ENCODE measurements around the gene CHRNE.

CHRNE gene

DNA sequence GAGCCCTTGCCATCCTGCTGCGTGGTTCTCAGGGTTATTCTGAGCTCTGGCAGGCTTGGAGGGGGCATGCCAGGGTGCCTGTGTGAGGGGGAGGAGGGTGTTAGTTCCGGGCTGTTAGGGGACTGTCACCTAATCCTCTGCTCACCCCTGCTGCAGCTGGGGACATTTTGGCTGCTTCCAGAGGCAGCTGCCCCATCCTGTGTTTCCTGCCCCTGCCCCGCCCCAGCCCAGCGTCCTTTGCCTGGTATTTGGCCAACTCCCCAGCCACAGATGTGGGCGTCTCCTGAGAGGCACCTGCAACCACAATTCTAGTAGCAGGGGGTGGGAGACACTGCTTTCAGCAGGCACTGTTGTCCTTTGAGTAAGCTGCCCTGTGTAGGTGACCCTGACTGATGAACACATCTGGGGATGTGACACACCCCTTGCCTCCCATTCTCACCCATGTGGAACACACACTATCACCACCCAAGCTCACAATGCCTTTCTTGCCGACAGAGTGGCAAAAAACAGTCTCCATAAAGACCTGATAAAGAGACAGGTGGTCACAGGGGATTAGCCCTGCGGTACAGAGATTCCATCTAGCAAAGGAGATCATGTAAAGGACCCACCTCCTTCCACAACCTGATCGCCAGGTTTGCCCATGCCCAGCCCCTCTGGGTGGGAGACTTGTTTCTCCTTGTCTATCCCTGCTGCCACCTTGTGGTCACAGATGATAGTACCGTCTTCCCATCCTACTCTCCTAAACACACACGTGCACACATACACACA, at the start of gene CHRNE:
Gene CHRNE (minus strand): TSS at position 48 of the 768 bp plus-strand sequence. CDS start 35 bp downstream, at position 13.
- DNase-seq, result peak; percentile 52

DNA sequence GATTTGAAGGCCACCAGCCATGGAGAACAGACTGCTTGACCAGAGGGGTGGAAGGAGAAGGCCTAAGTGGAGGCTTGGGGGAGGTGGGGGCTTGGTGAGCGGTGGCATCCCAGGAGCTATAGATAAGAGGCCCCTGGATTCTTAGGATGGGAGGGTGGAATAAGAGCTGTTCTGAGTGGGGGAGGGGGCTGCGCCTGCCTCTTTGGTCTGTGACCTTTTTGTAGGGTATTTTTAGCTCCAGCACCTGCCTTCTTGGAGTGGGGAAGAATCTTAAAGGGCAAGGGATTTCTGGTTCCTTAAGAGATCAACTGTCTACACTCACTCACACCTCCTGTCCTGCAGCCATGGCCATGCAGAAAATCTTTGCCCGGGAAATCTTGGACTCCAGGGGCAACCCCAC, 48.6 kb upstream of the CHRNE start:
- DNase-seq, result no peak

DNA sequence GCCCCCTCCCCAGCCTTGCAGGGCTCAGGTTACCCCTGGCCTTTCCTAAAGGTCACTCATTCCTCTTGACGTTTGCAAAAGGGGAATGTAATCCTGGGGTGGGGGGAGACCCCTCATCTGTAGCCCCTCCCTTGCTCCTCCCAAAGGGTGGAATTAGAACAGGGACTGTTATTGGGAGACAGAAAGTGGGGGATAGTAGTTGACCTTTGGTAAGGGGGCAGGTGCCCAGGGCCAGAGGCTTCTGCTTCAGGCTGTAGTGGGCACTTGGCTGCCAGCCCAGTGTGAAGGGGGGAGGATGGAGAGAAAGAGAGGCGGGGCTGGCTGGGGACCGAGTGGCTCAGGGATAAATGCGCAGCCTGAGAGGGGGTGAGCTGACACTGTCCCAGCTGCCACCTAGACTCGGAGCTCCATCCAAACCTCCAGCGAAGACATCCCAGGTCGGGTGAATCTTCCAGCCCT, 47.9 kb upstream of the CHRNE start, which contains the start of gene ENO3:
Gene ENO3 (plus strand): TSS at position 374 of the 459 bp plus-strand sequence. CDS start 711 bp downstream, outside the sequence.
- no peak for DNase-seq

DNA sequence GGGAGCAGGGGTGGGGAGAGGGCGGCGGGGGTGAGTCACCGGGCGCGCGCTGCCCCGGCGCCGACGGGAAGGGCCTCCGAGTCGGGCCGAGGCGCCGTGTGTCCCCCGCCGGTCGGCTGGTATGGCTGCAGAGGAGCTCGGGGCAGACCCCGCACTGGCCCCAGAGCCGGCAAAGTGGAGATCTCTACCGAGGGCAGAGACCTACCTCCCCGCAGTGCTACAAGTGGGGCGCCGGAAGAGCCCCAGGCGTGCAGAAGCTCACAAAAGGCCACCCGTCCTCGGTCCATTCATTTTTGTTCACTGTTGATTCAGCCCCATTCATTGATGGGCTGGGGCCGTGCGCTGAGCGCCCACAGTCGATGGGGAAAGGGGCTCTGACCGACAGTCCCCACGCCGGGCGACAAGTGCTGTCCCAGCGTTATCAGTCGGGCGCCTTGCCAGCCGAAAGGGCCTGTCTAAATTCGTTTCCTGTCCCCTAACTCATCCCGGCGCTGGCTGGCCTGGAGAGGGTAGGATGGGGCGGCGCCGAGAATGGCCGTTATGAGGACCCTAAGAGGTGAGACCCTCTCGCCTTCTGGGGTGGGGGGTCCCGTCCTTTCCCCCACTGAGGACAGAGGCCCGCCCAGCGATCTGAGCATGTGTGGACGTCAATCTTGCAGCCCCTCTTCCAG, 47.3 kb upstream of the CHRNE start:
- DNase-seq, result no peak

DNA sequence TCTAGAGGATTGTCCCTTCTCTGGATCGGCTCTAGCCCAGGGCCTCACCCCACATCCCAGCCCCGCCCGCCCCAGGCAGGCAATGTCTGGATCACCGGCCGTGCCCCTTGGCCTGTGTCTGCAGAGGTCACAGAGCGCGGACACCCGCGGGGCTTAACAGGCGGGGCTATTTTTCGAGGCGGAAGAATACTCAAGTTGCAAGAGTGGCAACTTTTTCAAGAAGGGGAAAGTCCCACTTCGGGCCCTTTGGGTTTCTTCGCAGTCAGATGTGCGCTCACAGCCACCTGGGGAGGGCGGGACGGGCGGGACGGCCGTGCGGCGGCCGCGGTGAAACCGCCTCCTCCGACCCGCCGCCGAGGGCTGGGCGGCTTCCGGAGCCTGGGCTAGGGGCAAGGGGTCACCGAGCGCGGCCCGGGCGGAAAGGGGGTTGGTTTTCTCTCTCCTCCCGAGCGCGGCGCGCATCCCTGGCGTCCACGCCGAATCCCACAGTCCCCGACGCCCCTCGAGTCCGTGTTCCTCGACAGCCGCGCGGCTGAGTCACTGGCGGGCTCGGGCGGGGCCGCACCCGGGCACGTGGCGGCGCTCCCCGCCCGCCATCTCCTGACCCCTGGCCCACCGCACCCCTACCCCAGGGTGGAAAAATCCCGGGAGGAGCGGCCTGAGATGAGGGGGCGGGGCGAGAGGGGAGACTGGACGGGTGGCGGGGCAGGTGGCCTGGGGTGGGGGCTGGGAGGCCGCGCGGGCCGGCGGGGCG, 46.6 kb upstream of the CHRNE start:
- DNase-seq, result no peak

DNA sequence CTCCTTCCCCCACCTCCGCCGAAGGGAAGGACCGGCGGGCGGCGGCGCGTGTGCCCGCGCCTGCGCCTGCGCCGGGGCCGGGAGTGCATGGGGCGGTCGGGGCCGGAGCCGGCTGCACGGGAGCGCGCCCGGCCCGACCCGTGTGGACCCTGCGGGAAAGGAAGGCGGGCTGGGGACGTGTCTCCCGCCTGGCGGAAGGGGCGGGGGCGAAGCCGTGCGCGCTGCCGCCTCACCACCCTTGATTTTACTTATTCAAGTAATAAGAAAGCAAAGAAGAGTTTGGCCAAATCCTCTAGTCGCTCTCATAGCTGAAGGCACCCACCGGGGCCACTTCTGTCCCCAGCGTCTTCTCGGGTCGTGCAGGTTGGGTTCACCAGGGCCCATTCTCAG, 46.0 kb upstream of the CHRNE start:
- peak; percentile 66 for DNase-seq

DNA sequence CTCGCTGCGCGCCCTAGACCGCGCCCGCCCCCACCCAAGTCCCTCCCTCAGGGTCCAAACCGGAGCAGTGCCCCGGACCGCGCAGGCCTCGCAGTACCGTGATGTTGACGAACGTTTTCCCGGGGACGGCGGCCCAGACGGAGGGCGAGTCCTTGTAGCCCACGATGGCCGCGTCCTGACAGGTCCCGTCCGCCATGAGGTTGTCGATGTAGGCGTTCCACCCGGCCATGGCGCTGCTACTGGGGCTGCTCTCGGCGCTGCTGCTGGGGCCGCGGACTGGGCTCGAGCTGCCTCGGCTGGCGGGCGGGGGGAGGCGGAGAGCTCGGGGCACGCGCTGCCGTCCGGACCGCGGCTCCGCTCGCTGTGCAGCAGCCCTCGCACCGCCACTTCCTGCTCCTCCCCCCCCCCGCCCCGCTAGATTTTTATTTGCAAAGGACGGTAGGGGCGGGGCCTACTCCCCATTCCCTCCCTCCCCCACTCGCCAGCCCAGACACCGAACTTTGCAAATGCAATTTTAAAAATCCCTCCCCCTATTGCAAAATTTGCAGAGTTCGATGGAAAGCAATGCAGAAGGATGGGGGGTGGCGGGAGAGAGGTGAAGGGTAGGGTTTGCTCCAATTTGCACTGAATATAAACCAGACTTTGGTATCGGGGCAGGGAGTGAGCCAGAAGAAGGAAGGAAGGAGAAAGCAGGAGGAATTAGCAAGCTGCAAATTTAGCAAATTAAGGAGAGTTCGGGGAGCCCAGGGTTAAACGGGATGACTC, 45.5 kb upstream of the CHRNE start, which contains the start of gene PFN1:
Gene PFN1 (minus strand): TSS at position 365 of the 765 bp plus-strand sequence. CDS start 136 bp downstream, at position 229.
- DNase-seq, result peak; percentile 54

DNA sequence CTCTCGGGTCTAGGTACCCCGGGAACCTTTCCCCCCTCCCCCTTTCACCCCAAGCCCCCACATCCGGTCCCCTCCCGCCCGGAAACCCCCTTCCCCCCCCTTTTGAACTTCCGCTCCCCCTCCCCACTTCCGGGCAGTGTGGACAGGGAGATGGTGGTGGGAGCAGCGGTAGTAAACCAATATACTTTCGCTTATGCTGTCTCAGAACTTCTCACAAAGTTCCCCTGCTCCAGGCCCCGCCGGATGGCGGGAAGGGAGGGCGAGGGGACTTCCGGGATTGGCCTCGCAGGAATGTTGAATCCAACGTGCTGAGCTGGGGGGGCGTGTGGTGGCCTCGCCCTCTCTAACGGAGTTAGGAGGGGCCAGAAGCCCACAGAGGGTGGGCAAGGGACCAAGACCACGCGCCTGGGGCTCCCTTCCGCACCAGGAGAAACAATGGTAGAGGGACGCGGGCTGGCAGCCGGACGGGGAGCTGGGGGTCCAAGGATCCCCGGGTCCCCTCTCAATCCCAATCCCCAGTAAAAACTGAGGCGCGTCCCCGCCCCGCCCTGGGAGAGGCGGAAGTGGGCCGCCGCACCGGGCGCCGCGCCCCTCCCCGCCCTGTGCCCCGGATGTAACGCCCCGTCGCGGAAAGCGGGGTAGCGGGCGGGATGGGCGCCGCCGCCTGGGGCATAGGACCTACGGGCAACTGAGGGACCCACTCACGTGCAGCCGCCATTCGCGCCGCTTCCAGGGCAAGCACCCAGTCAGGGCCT, 44.7 kb upstream of the CHRNE start:
- DNase-seq, result no peak

DNA sequence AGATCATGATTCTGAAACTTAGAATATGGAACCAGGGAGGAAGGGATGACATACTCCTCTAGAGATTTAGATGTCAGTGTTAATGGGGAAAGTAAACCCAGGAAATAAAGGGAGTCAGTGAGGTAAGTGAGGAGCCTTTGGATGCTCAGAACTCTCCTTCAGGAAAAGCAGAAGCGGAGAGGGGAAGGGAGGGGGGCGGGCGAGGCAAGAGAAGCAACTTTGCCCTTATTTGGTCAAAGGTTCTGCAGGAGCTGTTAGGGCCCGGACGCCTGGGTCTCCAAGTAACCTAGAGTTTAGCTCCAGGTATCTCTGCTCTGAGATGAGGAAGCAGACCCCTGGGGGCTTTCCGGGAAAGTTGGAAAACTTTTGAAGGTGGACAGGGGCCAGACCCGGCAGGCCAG, 44.1 kb upstream of the CHRNE start:
- DNase-seq, result no peak

DNA sequence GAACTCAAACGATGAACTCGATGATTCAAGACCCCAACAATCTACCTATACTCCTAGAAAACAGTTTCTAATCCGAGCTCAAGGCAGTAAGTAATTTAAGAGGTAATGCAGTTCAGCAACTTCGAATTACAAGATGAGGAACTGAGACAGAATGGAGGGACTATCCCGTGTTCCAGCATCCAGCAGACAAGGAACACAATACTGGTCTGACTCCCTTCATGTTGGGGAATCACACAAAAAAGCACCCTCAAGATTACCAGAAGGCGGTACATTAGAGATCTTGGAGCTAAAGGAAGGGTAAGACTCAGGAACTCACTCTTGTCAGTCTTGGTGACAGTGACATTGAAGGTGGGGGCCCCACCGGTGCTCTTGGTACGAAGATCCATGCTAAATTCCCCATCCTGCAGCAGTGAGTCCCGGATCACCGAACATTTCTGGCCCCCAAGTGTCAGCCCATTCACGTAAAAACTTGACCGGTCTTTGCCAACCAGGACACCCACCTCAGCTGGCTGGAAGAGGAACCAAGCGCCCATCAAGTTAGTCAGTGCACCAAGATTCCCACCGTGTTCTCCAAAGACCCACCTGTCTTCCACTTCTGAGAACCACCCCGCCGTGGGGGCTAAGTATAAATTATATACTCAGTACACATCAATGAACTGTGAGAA, 43.5 kb upstream of the CHRNE start:
- DNase-seq, result no peak

DNA sequence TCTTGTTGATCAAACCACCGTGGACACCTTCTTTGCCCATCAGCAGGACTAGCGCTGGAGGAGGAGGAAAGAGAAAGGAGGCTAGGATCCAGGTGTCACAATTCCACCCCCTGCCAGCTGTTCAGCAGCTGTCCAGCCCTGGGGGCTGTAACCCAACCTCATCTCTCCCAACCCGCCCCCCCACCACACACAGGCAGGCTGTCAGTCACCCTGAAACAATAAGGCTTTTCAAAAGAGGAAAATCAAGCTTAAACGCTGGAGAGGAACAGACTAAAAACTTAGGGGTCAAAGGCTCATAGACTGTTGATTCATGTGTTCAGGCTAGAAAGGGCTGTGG, 43.0 kb upstream of the CHRNE start:
- no peak for DNase-seq

DNA sequence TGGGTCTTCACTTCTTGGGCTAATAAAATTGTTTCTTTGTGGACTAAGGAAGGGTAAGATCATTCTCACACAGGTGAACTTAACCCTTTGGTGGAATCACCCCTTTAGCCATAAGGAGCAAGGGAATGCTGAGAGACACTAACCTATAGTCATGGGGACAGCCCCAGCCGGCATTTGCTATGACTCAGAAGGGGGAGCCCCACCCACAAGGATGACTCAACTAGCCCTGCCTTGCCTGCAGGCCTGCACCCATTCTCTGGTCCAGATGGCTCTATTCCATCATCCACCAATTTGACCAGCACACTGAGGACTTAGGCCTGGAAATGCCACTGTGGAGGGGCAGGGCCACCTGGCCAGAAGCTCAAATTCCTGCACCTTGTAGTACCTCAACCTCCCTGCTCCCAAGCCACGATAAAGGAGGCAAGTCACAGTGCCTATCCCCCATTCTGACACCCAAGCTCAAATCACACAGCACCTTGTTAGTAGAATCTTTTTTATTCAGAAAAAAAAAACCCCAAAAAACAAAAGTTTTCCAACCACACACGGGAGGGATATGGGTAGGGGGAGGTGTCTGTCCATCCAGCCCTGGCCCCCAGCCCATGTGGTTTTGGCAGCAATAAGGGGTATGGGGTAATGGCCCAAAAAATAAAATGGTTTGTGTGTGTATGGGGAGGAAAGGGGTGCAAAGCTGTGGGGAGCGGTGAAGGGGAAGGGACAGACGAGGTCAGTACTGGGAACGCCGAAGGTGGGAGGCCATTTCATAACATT, 42.5 kb upstream of the CHRNE start:
- no peak for DNase-seq

DNA sequence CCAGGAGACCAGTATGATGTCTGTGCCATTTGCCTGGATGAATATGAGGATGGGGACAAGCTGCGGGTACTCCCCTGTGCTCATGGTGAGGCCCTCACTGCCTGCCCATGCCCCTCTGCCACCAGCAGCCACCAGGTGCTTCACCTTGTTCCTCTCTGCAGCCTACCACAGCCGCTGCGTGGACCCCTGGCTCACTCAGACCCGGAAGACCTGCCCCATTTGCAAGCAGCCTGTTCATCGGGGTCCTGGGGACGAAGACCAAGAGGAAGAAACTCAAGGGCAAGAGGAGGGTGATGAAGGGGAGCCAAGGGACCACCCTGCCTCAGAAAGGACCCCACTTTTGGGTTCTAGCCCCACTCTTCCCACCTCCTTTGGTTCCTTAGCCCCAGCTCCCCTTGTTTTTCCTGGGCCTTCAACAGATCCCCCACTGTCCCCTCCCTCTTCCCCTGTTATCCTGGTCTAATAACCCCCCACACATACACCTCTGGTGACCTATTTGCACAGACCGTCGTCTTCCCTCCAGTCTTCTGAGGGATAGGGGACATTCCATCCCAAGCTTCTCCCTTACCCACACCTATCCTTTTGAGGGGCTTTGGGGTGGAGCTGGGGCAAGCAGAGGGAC, 41.8 kb upstream of the CHRNE start:
- DNase-seq, result no peak

DNA sequence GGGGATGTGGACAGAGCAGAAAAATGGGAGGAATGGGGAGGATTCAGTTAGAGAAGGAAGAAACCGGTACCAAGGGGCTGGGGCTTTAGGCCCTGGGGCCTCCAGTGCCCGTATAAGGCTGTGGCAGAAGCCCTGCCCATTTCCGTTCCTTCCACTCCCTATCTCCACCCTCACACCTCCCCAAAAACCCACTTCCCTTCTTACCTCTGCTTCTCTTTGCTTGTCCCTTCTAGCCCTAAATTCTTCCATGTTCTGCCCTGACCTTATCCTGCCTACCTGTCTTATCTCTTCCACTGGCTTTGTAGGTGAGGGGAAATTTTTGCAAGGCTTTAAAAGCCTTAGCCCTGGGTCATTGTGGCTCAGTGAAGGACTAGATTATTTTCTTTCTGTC, 41.3 kb upstream of the CHRNE start:
- no peak for DNase-seq

DNA sequence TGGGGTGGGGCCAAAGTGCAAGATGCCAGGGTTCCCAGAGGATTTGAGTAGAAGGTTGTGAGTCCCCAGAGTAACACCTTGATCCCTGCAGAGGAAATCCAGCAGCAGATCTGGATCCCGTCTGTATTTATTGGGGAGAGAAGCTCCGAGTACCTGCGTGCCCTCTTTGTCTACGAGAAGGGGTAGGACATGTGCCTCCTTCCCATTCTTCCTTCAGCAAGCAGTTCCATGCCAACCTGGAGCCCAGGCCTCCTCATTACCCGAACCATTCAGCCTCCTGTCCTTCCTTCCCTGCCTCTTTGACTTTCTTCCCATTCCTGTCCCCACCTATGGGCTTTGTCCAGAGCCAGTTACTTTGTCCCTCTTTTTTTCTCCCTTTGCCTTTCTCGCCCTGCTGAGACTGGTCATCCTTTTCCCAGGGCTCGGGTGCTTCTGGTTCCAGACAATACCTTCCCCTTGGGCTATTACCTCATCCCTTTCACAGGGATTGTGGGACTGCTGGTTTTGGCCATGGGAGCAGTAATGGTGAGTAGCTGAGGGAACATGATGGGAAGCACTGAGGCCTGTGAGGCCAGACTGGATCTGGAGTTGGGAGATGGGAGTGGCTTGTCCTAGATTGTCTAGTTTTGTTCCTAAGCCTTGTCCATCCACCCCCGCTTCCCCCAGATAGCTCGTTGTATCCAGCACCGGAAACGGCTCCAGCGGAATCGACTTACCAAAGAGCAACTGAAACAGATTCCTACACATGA, 40.0 kb upstream of the CHRNE start:
- DNase-seq, result no peak

DNA sequence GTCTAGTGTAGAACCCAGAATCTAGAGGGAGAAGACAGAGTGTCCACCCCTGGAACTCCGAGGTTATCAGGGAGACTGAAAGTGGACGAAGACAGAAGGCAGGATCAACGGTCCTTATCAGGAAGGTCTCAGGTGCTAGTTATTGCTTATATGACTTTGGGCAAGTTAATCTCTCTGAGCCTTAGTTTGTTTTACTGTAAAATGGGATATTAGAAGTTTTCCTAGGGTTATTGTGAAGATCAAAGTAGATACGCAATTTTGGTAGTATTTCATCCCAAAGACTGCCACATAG, 38.4 kb upstream of the CHRNE start:
- DNase-seq, result no peak

DNA sequence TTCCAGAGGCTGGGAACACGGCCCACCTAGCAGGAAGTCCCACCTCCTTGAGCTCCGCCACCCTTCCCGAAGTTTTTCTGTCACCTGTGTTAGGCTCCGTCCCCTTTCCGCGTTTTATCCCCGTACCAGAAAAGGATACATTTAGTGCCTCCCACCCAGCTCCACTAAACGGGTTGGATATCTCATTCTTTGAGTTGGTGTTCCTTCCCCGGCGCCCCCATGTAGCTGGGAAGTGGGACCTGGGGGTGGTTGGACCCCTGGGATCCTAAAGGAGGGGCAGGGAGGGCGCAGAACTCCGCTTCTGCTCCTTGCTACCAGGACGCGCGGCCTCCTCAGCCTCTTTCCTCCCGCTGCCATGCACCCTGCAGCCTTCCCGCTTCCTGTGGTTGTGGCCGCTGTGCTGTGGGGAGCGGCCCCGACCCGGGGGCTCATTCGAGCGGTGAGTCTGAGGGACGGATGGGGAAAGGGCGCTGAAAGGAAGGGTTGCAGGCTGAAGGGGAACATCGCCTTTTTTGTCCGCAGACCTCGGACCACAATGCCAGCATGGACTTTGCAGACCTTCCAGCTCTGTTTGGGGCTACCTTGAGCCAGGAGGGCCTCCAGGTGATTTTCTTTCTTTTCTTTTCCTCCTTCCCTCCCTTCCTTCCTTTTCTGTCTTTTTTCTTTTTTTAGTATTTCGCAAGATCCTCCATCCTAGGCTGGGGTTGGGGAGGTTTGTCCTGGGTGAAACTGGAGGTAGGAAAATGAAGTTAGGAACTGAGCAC, 37.8 kb upstream of the CHRNE start:
- no peak for DNase-seq

DNA sequence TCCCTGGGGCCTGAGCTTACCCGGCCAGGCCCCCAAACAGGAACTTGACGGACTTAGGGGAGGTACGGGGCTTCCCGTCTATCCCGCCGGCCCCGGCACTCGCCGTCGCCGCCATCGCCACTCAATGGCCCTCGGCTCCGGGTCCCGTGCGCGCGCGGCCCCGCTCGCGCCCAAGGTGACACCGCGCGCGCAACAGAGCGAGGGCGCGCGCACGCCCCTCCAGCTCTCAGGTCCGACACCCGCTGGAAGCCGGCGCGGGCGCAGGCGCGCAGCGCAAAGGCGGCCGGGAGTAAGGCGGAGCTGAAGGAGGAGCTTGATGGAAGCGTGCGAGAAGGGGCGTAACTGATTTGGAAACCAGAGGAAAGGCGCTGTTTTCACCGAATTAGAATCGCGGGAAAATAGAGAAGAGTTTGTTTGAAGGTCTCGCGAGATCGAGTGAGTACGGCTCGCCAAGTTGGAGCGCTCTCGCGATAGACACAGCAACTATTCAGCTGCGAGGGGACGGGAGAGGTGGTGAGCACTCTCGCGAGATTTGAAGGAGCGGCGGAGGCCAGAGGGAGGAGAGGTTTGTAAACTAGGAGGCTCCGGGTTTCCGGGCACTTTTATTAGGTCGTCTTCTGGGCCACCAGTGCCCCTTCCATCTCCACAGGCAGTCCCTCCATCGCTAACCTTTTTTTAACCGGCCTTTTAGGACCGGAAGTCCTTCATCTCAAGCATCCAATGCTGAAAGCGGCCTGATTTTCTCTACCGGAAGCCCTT, 37.1 kb upstream of the CHRNE start, which contains the start of the genes RNF167 and SLC25A11:
Gene RNF167 (plus strand): TSS at position 473 of the 759 bp plus-strand sequence. CDS start 642 bp downstream, outside the sequence.
Gene SLC25A11 (minus strand): TSS at position 251 of the 759 bp plus-strand sequence. CDS start 136 bp downstream, at position 115.
- DNase-seq, result peak; percentile 93
